GM21423 (cell line): ENCODE measurements around the gene CD300H.
A peak's percentile ranks its signal among the peaks of the same experiment; 100 is the strongest.
"Not testable (repeated sequence)": the region's sequence is repeated elsewhere in the genome, so short reads cannot be mapped to it uniquely, and the experiment has no call there.

Experiments used
- ATAC-seq: cut with Tn5 transposase; IDR thresholded peaks from one replicate; pipeline ENCODE4 v1.9.1; 2021; ENCODE audit warnings: mild to moderate bottlenecking, moderate library complexity; ENCODE audit not compliant: unreplicated experiment

Gene CD300H

DNA sequence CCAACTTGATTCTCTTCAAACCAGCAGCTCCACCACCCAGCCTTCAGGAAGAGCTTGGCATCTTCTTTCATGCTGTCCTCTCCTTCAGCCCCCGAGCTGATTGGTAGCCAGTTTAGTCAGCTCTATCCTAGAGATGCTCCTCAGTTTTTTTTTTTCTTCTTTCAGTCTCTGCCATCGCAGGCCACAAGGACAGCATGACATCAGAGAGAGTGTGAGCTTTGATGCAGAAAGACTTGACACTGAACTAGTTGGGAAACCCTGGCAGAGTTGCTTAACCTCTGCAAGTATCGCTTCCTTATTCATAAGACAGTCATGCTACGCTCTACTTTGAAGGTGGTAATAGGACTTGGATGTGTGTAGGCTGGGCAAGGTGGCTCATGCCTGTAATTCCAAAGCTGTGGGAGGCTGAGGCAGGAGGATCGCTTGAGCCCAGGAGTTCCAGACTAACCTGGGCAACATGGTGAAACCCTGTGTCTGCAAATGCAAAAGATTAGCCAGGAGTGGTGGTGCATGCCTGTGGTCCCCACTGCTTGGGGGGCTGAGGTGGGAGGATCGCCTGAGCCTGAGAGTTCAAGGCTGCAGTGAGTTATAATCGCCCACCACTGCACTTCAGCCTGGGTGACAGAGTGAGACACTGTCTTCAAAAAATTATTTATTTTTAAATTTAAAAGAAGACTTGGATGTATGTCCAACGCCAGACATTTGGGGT, 38.7 kb downstream of the CD300H start:
- peak; percentile 80 for ATAC-seq

- no peak for ATAC-seq
These were observed 39.6 kb downstream of the CD300H start for GRCh38 chr17:74527756-74528155.

DNA sequence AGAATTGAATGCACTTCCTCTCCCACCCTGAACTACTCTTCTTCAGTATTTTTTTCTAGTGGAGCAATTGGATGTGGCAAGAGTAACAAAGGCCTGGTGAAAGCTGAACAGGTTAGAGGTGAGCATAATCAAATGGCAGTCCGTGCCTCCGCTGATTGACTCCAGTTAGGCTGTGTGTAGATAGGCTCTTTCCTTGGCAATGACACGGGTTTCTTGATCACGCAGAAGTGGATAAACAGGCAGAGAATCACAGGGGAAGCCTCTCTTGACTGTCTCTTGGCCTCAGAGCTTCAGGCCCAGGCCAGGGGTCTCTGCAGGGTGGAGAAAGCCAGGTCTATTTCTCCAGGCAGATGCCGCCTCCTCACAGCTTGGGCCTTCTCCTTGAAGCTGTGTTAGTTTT, 40.2 kb downstream of the CD300H start:
- ATAC-seq: no peak

GRCh38 chr17:74526681-74527080, 40.6 kb downstream of the CD300H start:
- ATAC-seq: no peak

DNA sequence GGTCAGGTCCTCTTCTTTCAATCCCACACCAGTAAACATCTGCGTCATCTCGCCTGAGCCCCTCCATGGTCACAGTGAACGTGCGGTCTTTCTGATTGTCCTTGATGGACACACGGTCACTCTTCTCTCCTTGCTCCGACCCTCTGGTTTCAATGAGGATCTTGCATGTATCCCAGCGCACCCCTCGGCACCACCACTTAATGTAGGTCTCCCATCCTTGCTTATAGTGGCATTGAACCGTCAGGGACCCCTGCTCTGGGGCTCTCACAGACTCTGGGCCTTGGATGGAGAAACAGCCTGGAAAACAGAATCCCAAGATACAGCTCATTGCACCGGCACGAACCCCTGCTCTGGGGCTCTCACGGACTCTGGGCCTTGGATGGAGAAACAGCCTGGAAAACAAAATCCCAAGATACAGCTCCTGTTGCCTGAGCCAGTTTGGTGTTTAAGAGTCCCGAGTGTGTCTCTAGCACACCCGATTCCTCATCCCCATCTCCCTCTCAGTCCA, 41.5 kb downstream of the CD300H start:
- ATAC-seq: no peak

DNA sequence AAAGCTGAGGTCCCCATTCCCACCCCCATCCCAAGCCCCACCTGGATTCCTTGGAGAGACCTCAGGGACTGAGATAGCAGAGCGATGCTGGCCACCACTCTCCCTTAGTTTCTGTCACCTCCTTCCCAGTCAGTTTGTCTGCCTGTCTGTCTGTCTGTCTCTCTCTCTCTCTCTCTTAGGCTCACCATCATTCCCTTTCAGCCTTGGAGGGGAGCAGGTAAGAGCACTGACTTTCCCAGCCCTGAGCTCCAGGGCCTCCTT, 41.9 kb downstream of the CD300H start:
- no peak for ATAC-seq

GRCh38 chr17:74524653-74525464, 42.5 kb downstream of the CD300H start:
- ATAC-seq: no peak

DNA sequence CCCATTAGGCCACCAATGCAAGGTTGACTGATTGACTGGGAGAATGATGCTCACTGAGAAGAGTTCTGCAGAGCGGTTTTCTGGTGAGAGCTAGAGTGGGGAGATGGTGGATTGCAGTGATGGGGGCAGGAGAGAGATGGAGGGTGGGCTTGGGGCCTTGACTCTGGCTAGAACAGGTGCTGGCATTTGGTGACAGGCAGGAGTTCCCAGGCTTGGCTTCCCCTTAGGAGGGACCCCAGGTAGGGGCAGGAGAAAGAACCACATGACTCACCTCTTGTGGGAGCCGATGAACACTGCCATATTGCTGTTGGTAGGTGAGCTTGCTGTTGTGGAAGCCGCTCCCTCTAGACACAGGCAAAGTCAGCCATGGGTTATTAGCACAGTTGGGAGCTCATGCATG, 44.0 kb downstream of the CD300H start:
- no peak for ATAC-seq

DNA sequence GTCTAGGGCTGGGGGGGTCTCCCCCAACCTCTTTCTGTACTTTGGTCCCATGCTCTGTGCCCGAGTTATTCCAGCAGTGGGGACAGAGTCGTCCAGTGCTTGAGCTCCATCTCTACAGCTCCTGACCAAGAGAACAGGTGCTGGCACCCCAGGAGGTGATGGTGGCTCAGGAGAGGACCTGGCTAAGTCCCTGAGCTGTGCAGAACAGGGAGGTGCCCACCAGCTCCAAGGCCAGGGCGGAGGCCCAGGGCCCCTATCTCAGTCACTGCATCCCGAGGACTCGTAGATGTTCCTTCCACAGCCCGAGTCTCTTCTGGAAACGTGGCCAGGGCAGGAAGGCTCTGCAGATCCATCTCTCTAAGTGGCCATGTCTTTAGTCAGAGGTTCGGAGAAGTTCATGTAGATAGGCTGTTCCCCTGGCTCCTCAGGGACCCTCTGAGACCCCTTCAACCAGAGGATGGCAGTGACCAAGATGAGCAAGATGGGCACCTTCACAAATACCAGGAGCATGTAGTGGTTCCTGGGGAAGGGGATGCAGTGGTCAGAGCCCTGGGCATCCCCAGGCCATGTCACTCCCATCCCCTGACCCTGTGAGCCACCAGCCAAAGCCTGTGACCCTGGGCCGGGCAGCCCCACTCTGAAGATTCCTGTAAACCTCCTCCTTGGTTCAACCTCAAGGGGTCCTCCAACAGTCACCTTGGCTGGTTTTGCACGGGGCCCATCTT, 44.8 kb downstream of the CD300H start:
- no peak for ATAC-seq

- ATAC-seq: no peak
These were observed 45.6 kb downstream of the CD300H start for GRCh38 chr17:74521701-74522201.

GRCh38 chr17:74520790-74521480, 46.4 kb downstream of the CD300H start:
- no peak for ATAC-seq

- peak; percentile 45 for ATAC-seq
These were observed 47.3 kb downstream of the CD300H start for GRCh38 chr17:74520016-74520434.

DNA sequence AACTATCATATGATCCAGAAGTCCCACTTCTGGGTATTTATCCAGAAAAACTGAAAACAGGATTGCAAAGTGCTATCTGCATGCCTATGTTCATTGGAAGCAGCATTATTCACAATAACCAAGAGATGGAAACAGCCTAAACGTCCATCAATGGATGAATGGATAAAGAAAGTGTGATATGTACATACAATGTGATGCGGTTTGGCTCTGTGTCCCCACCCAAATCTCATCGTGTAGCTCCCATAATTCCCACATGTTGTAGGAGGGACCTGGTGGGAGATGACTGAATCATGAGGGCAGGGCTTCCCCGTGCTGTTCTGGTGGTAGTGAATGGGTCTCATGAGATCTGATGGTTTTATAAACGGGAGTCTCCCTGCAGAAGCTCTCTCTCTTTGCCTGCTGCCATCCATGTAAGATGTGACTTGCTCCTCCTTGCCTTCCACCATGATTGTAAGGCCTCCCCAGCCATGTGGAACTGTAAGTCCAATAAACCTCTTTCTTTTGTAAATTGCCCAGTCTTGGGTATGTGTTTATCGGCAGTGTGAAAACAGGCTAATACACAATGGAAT, 48.8 kb downstream of the CD300H start:
- not testable (repeated sequence) for ATAC-seq

DNA sequence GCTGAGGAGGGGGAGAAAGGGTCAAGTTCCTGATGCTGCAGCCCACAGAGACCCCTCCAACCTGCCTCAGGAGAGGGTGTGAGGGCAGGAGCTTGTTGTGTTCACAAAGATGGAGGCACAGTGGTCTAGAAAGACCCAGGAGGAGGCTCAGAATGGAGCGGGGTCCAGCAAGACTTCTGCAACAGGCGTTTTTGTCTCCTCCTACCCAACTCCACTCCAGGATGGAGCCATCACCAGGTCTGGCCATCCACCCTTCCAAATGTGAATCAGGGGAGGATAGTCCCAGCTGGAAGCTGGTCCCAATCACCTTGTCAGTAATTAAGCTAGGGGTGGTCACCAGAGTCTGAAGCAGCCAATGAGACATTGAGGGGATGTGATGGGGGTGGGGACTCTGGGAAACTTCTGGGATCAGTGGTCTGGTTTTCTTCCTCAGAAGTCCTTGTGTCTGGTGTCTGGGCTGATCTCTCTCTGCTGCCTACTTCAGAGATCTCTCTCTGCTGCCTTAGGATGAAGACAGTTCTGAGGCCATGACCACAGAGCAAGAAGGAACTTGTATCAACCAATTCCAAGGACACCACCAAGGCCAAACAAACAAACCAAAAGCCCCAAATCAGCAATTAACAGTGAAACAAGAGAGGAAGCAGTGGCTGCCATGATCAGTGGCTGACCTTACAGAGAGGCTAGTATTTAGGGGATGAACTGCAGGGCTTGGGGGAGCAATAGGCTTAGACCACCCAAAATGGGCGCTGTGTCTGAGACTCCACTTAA, 50.6 kb downstream of the CD300H start:
- ATAC-seq: no peak

GRCh38 chr17:74515941-74516340, 51.4 kb downstream of the CD300H start:
- no peak for ATAC-seq

GRCh38 chr17:74514632-74515334, 52.5 kb downstream of the CD300H start:
- no peak for ATAC-seq

GRCh38 chr17:74513987-74514631, 53.2 kb downstream of the CD300H start:
- ATAC-seq: no peak

DNA sequence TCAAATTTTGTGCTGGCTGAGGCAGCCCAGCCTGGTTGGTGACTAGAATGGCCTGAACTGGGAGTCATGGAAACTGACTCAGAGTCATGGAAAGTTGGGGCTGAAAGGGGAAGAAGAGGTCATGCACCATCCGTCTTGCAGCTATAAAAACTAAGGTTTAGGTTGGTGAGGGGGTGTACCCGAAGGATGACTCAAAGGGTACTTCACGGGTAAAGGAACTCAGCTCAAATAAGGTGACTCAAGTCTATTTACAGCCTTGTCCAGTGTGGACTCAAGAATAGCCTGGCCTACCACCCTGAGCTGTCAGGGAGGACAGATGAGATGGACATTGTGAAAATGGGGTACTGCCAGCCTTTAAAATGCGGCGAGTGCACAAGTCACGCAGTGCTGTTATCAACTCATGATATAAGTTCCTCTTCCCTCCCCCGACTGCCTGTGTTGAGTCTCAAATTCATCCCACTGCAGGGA, 54.7 kb downstream of the CD300H start:
- ATAC-seq: peak; percentile 43

DNA sequence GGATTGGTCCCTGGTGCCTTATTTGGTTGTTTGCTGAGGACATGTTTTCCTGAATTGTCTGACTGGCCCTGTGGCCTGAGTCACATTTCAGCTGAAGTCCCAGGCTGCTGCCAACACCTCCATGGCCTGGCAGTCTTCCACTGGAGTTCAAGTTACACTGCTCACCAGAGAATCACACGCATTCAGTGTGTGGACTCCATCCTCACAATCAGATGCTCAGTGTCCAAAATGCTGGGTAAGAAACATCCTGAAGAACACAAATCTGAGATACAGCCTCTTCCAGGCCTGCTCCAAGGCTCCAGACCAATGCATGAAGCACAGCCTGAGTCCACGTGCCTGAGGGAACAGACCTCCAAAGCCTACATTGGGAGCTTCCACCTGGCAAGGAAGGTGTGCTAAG, 55.3 kb downstream of the CD300H start:
- no peak for ATAC-seq
